ENCODE results near the gene SP3.

- TF ChIP-seq, protein P1, sequence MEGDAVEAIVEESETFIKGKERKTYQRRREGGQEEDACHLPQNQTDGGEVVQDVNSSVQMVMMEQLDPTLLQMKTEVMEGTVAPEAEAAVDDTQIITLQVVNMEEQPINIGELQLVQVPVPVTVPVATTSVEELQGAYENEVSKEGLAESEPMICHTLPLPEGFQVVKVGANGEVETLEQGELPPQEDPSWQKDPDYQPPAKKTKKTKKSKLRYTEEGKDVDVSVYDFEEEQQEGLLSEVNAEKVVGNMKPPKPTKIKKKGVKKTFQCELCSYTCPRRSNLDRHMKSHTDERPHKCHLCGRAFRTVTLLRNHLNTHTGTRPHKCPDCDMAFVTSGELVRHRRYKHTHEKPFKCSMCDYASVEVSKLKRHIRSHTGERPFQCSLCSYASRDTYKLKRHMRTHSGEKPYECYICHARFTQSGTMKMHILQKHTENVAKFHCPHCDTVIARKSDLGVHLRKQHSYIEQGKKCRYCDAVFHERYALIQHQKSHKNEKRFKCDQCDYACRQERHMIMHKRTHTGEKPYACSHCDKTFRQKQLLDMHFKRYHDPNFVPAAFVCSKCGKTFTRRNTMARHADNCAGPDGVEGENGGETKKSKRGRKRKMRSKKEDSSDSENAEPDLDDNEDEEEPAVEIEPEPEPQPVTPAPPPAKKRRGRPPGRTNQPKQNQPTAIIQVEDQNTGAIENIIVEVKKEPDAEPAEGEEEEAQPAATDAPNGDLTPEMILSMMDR (optimal IDR thresholded peaks at IDR 0.05 in 1 of 3, IDR thresholded peaks at IDR 0.05 in 1 of 3, conservative IDR thresholded peaks at IDR 0.05 in 1 of 3; ENCODE audit: extremely low read depth in 1 of 3, insufficient read depth in 2 of 3, low read length in 3 of 3): no peak
- TF ChIP-seq EZH2 (IDR thresholded peaks at IDR 0.05; ENCODE audit: low read length): no peak
Observed at GRCh38 chr2:173979751-173980351, 14.7 kb upstream of the SP3 start.

All from keratinocyte (primary cell).